Stomach smooth muscle (tissue), 2 donors: ENCODE results near the gene DMWD.

Source experiments
- H3K27ac ChIP-seq: one replicate; pipeline ENCODE4 v1.7.0; 2013; ENCODE audit warnings: mild to moderate bottlenecking, low read length, inconsistent platforms
- H3K27me3 ChIP-seq, 2 donors: one replicate each; pipeline ENCODE4 v1.7.0; 2013; ENCODE audit warnings: low read length in 2 of 2; ENCODE audit not compliant: insufficient read depth in 2 of 2, control insufficient read depth in 1 of 2
- H3K36me3 ChIP-seq, 2 donors: one replicate each; pipeline ENCODE4 v1.7.0; 2013; ENCODE audit warnings: low read length in 2 of 2; ENCODE audit not compliant: control insufficient read depth in 2 of 2, insufficient read depth in 2 of 2
- H3K4me1 ChIP-seq: one replicate; pipeline ENCODE4 v1.7.0; 2013; ENCODE audit warnings: low read length; ENCODE audit not compliant: control insufficient read depth, insufficient read depth
- H3K4me3 ChIP-seq, 2 donors: one replicate each; pipeline ENCODE4 v1.7.0; 2013; ENCODE audit warnings: low read length in 2 of 2
- H3K9ac ChIP-seq, 2 donors: one replicate each; pipeline ENCODE4 v1.7.0; 2013; ENCODE audit warnings: low read length in 2 of 2, mild to moderate bottlenecking in 1 of 2
- H3K9me3 ChIP-seq, 2 donors: one replicate each; pipeline ENCODE4 v1.7.0; 2013; ENCODE audit warnings: low read length in 2 of 2; ENCODE audit not compliant: control insufficient read depth in 2 of 2
- donor health status: healthy.
- donor health status: Pancreatic carcinoma.

The DMWD gene

DNA sequence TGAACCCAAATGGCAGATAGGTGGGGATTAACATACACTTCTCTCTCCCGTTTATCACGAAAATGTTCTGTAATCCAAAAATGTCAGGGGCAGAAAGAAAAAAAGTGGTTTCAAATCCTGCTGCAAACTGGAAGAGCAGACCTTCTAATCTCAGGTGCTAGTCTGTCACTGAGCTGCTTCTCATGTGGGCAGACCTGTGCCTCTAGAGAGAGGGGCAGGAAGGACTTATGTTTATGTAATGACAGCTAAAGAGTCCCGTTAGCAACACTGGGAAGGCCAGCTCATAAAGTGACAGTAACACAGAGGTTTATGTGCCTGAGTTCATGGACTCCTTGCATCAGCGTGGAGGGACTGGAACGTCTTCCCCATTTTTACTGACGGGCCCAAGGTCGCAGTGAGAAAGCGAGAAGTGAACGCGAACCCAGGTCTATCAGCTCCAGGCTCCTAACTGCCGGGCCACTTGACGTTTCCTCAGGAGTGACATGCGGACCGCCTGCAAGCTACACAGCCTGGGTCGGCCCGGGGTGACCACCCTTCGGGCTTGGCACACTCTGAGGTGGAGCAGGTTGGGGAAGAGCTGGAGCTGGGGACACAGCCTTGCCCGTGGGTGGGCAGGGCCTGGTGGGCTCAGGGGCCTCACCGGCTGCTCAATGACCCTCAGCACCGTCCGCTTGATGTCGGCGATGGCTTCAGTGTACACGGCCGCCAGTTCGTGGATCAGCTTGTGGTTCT is 32.1 kb upstream of the DMWD start:
- Histone ChIP-seq H3K9me3 (no peaks in the 10 kb centered on the region), H3K36me3 (peaks cover 55 to 65% of the 10 kb centered on the region in 2 donors), H3K4me1 (peaks cover 2% of the 10 kb centered on the region), H3K4me3 (no peak overlapping the region), H3K27me3 (no peaks in the 10 kb centered on the region), H3K27ac (no peak overlapping the region), H3K9ac (peak overlapping the region in 1 of 2 donors; percentile 32)

GRCh38 chr19:45824041-45824471 is 31.4 kb upstream of the DMWD start:
- peaks cover 2% of the 10 kb centered on the region for H3K4me1 ChIP-seq
- H3K4me3 ChIP-seq, result no peak overlapping the region
- H3K9ac ChIP-seq, result peak overlapping the region in 1 of 2 donors; percentile 32
- H3K36me3 ChIP-seq, result peaks cover 49 to 62% of the 10 kb centered on the region in 2 donors
- H3K27me3 ChIP-seq, result no peaks in the 10 kb centered on the region
- no peaks in the 10 kb centered on the region for H3K9me3 ChIP-seq
- no peak overlapping the region for H3K27ac ChIP-seq

DNA sequence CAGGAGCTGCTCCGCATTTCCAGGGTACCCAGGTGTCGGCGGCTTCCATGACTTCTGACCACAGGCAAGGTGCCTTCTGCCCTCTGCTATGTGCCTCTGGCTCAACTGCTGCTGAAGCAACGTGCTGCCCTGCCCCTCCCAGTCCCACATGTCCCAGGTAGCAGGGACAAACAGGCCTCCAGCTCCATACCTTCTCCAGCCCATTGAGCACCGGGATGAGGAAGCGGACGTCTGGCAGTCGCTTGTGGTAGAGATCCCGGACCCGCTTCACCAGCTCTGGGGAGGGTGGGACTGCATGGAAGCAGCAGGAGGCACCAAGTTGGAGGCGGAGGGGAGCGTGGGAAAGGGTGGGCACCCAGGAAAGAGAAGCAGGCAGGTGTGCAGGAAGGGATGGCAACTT is 30.5 kb upstream of the DMWD start:
- H3K36me3 ChIP-seq, result peaks cover 42 to 53% of the 10 kb centered on the region in 2 donors
- H3K4me1 ChIP-seq, result peaks cover 2% of the 10 kb centered on the region

GRCh38 chr19:45822716-45823115 is 30.1 kb upstream of the DMWD start:
- no peak overlapping the region for H3K9ac ChIP-seq
- no peaks in the 10 kb centered on the region for H3K27me3 ChIP-seq
- peaks cover 3% of the 10 kb centered on the region for H3K4me1 ChIP-seq
- H3K4me3 ChIP-seq, result no peak overlapping the region
- peaks cover 39 to 49% of the 10 kb centered on the region in 2 donors for H3K36me3 ChIP-seq
- no peak overlapping the region for H3K27ac ChIP-seq
- H3K9me3 ChIP-seq, result no peaks in the 10 kb centered on the region

More for the DNA sequence above, 30.5 kb upstream of the DMWD start:
- Histone ChIP-seq H3K9me3 (no peaks in the 10 kb centered on the region), H3K27ac (no peak overlapping the region), H3K4me3 (no peak overlapping the region), H3K9ac (no peak overlapping the region), H3K27me3 (no peaks in the 10 kb centered on the region)

DNA sequence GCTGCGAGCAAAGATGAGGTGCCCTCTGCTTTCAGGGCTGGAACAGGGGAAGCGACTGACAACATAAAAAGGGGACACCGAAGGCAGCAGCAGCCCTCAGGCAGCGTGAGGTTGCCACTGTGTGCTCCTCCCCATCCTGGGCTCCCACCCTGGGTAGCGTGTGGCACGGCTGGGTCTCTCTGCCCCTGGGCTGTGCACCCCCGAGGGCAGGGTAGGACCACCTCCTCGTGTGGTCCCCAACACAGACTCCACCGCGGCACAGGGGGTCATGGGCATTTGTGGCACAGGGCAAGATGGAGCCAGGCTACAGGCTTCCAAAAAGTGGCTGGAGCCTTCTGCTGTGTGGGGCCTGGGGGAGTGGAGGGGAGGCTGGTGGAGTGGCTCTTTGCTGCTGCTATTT is 28.9 kb upstream of the DMWD start:
- Histone ChIP-seq H3K9me3 (no peaks in the 10 kb centered on the region), H3K4me3 (no peak overlapping the region), H3K27ac (no peak overlapping the region), H3K36me3 (peaks cover 30 to 41% of the 10 kb centered on the region in 2 donors), H3K9ac (no peak overlapping the region), H3K4me1 (peaks cover 6% of the 10 kb centered on the region), H3K27me3 (no peaks in the 10 kb centered on the region)

- Histone ChIP-seq H3K9ac (no peak overlapping the region), H3K4me3 (no peak overlapping the region), H3K36me3 (peaks cover 25 to 36% of the 10 kb centered on the region in 2 donors), H3K27me3 (no peaks in the 10 kb centered on the region), H3K9me3 (no peaks in the 10 kb centered on the region), H3K4me1 (peaks cover 6% of the 10 kb centered on the region), H3K27ac (no peak overlapping the region)
Measured at GRCh38 chr19:45821103-45821521, 28.5 kb upstream of the DMWD start.

- no peak overlapping the region for H3K4me3 ChIP-seq
- no peak overlapping the region for H3K9ac ChIP-seq
- H3K27ac ChIP-seq, result no peak overlapping the region
- H3K36me3 ChIP-seq, result peaks cover 22 to 31% of the 10 kb centered on the region in 2 donors
- peaks cover 8% of the 10 kb centered on the region for H3K4me1 ChIP-seq
- peaks cover 0 to 4% of the 10 kb centered on the region in 2 donors for H3K27me3 ChIP-seq
- H3K9me3 ChIP-seq, result no peaks in the 10 kb centered on the region
Measured at GRCh38 chr19:45820413-45821102, 27.9 kb upstream of the DMWD start.

DNA sequence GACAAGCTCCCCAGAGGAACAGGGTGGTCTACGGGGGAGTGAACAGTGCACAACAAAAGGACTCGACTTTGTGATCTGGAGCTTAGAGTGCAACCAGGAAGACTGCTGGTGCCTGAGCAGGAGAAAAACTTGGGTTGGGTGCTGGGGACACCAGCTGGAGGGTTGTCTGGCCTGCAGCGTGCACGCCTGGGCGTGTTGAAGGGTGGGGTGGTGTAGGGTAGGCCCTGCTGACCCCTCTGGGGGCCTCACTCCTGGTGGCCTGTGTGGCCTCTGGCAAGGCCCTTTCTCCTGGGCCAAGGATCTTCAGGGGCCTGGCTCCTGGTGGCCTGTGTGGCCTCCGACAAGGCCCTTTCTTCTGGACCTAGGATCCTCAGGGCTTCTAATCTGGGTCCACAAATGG is 27.1 kb upstream of the DMWD start:
- Histone ChIP-seq H3K27ac (no peak overlapping the region), H3K4me1 (peaks cover 9% of the 10 kb centered on the region), H3K4me3 (no peak overlapping the region), H3K27me3 (peaks cover 0 to 10% of the 10 kb centered on the region in 2 donors), H3K9ac (no peak overlapping the region), H3K9me3 (no peaks in the 10 kb centered on the region), H3K36me3 (peaks cover 19 to 25% of the 10 kb centered on the region in 2 donors)

GRCh38 chr19:45817725-45818301 is 25.2 kb upstream of the DMWD start:
- Histone ChIP-seq H3K27ac (no peak overlapping the region), H3K9me3 (no peaks in the 10 kb centered on the region), H3K27me3 (peaks cover 7 to 16% of the 10 kb centered on the region in 2 donors), H3K4me3 (no peak overlapping the region), H3K9ac (no peak overlapping the region), H3K36me3 (peaks cover 8 to 18% of the 10 kb centered on the region in 2 donors), H3K4me1 (peaks cover 7% of the 10 kb centered on the region)

DNA sequence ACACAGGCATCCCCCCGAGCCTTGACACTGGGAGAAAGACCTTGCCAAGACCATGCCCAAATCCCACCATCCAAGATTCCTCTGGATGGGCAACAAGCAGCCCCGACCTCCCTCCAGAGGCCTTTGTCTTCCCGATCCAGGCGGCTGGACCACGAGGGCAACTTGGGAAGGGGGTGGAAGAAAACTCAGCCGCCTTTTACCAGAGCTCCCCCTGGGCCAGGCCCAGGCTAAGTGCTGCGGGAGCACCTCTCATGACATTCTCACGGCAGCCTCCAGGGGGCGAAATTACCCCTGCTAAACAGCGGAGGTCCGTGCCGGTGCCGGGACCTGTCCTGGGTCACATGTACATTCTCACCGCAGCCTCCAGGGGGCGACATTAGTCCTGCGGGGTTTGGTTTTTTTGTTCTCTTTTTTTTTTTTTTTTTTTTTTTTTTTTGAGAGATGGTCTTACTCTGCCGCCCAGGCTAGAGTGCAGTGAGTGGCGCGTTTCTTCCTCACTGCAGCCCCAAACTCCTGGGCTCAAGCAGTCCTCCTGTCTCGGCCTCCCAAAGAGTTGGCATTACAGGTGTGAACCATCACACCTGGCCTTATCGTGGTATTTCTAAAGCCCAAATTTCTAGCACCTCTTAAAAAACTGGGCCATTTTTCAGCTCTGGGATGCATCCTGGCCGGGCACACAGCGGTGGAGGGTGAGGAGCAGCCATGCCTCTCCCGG is 24.5 kb upstream of the DMWD start:
- H3K27me3 ChIP-seq, result peaks cover 9 to 16% of the 10 kb centered on the region in 2 donors
- peaks cover 8 to 12% of the 10 kb centered on the region in 2 donors for H3K36me3 ChIP-seq
- no peak overlapping the region for H3K9ac ChIP-seq
- no peak overlapping the region for H3K27ac ChIP-seq
- H3K4me1 ChIP-seq, result peaks cover 7% of the 10 kb centered on the region
- no peak overlapping the region for H3K4me3 ChIP-seq
- no peaks in the 10 kb centered on the region for H3K9me3 ChIP-seq
